SJCRH30 (cell line): ENCODE results near the gene TOM1L2. TPM values are rescaled to one million over a fixed set of nuclear protein-coding genes. Genes with fewer than 3 reads are reported as not detected.

Source experiments
- DNase-seq, 2 experiments: peaks; one replicate each; pipeline ENCODE4 v3.0.0-alpha.2; 2015 to 2020
- H3K27ac ChIP-seq: fragments of 250-450 bp; sonication (Bioruptor Pico); 2 replicates; pipeline ENCODE4 v1.5.1; 2020; ENCODE audit warnings: mild to moderate bottlenecking, moderate library complexity
- H3K27me3 ChIP-seq: fragments of 250-450 bp; sonication (Bioruptor Pico); 2 replicates; pipeline ENCODE4 v1.5.1; 2020; ENCODE audit warnings: mild to moderate bottlenecking, moderate library complexity
- H3K36me3 ChIP-seq: fragments of 250-450 bp; sonication (Bioruptor Pico); 2 replicates; pipeline ENCODE4 v1.5.1; 2020; ENCODE audit warnings: mild to moderate bottlenecking, moderate library complexity
- H3K4me1 ChIP-seq: fragments of 250-450 bp; sonication (Bioruptor Pico); 2 replicates; pipeline ENCODE4 v1.5.1; 2020; ENCODE audit warnings: mild to moderate bottlenecking, moderate library complexity
- H3K4me3 ChIP-seq: fragments of 250-450 bp; sonication (Bioruptor Pico); 2 replicates; pipeline ENCODE4 v1.5.1; 2020; ENCODE audit warnings: mild to moderate bottlenecking, moderate library complexity
- H3K9me3 ChIP-seq: fragments of 250-450 bp; sonication (Bioruptor Pico); replicated peaks from 2 replicates; pipeline ENCODE4 v1.5.1; 2020; ENCODE audit warnings: mild to moderate bottlenecking, moderate library complexity
- total RNA-seq: library from RNA; depleted of rRNA; stranded (reverse); fragments of >200 nt; shearing (Covaris generic); gene quantifications from 2 replicates; pipeline ENCODE4 v1.2.3, GENCODE V29; 2014

The TOM1L2 gene
- total RNA-seq, 1 experiment from 2014 or later = 30.0 TPM

GRCh38 chr17:17987901-17988300 is 15.7 kb upstream of the TOM1L2 start:
- H3K36me3 ChIP-seq = no peaks in the 10 kb centered on the region
- H3K4me1 ChIP-seq = peaks cover 33% of the 10 kb centered on the region
- H3K27me3 ChIP-seq = no peaks in the 10 kb centered on the region
- H3K27ac ChIP-seq = no peak overlapping the region
- no peaks in the 10 kb centered on the region for H3K9me3 ChIP-seq
- DNase-seq = no peak
- H3K4me3 ChIP-seq = no peak overlapping the region

GRCh38 chr17:17987187-17987896 is 15.1 kb upstream of the TOM1L2 start:
- H3K4me3 ChIP-seq = no peak overlapping the region
- H3K9me3 ChIP-seq = no peaks in the 10 kb centered on the region
- H3K27ac ChIP-seq = no peak overlapping the region
- H3K4me1 ChIP-seq = peaks cover 33% of the 10 kb centered on the region
- no peaks in the 10 kb centered on the region for H3K27me3 ChIP-seq
- DNase-seq = no peak
- no peaks in the 10 kb centered on the region for H3K36me3 ChIP-seq

GRCh38 chr17:17985555-17985954 is 13.4 kb upstream of the TOM1L2 start:
- H3K4me3 ChIP-seq = no peak overlapping the region
- H3K4me1 ChIP-seq = peaks cover 30% of the 10 kb centered on the region
- H3K36me3 ChIP-seq = no peaks in the 10 kb centered on the region
- peak in 1 of 2 experiments; percentile 64 for DNase-seq
- H3K27me3 ChIP-seq = peaks cover 6% of the 10 kb centered on the region; the same call in 1 of the 2 replicates
- no peaks in the 10 kb centered on the region for H3K9me3 ChIP-seq
- H3K27ac ChIP-seq = no peak overlapping the region

GRCh38 chr17:17985153-17985552 is 13.0 kb upstream of the TOM1L2 start:
- no peaks in the 10 kb centered on the region for H3K36me3 ChIP-seq

GRCh38 chr17:17983776-17984175 is 11.6 kb upstream of the TOM1L2 start:
- peaks cover 15% of the 10 kb centered on the region for H3K27me3 ChIP-seq
- no peaks in the 10 kb centered on the region for H3K9me3 ChIP-seq
- no peak for DNase-seq
- H3K27ac ChIP-seq = no peak overlapping the region
- no peaks in the 10 kb centered on the region for H3K36me3 ChIP-seq
- H3K4me3 ChIP-seq = no peak overlapping the region
- H3K4me1 ChIP-seq = peaks cover 12% of the 10 kb centered on the region

More at GRCh38 chr17:17985153-17985552, 13.0 kb upstream of the TOM1L2 start:
- peaks cover 6% of the 10 kb centered on the region; the same call in 1 of the 2 replicates for H3K27me3 ChIP-seq
- no peak for DNase-seq
- no peak overlapping the region for H3K4me3 ChIP-seq
- H3K4me1 ChIP-seq = peaks cover 26% of the 10 kb centered on the region
- H3K27ac ChIP-seq = no peak overlapping the region
- no peaks in the 10 kb centered on the region for H3K9me3 ChIP-seq

GRCh38 chr17:17983376-17983775 is 11.2 kb upstream of the TOM1L2 start:
- DNase-seq = no peak
- no peak overlapping the region for H3K4me3 ChIP-seq
- no peak overlapping the region for H3K27ac ChIP-seq
- H3K4me1 ChIP-seq = peaks cover 8% of the 10 kb centered on the region
- peaks cover 19% of the 10 kb centered on the region for H3K27me3 ChIP-seq
- H3K36me3 ChIP-seq = no peaks in the 10 kb centered on the region
- no peaks in the 10 kb centered on the region for H3K9me3 ChIP-seq

- peak in 1 of 2 experiments; percentile 52 for DNase-seq
- H3K36me3 ChIP-seq = no peaks in the 10 kb centered on the region
- H3K4me1 ChIP-seq = peaks cover 2% of the 10 kb centered on the region; the same call in 1 of the 2 replicates
- no peaks in the 10 kb centered on the region for H3K9me3 ChIP-seq
- no peak overlapping the region for H3K27ac ChIP-seq
- no peak overlapping the region for H3K4me3 ChIP-seq
- peaks cover 25% of the 10 kb centered on the region for H3K27me3 ChIP-seq
Observed at GRCh38 chr17:17982801-17983200, 10.6 kb upstream of the TOM1L2 start.

GRCh38 chr17:17981330-17981729 is 9.1 kb upstream of the TOM1L2 start:
- Histone ChIP-seq H3K9me3 (no peaks in the 10 kb centered on the region), H3K4me3 (no peak overlapping the region), H3K27ac (no peak overlapping the region), H3K4me1 (no peaks in the 10 kb centered on the region), H3K36me3 (no peaks in the 10 kb centered on the region), H3K27me3 (peaks cover 28% of the 10 kb centered on the region)
- no peak for DNase-seq

- H3K27me3 ChIP-seq = peaks cover 30% of the 10 kb centered on the region
- no peaks in the 10 kb centered on the region for H3K36me3 ChIP-seq
- H3K27ac ChIP-seq = no peak overlapping the region
- no peak overlapping the region for H3K4me3 ChIP-seq
- no peak for DNase-seq
- H3K4me1 ChIP-seq = no peaks in the 10 kb centered on the region
- H3K9me3 ChIP-seq = no peaks in the 10 kb centered on the region
Observed at GRCh38 chr17:17979778-17980177, 7.6 kb upstream of the TOM1L2 start.

GRCh38 chr17:17978481-17979424 is 6.6 kb upstream of the TOM1L2 start:
- DNase-seq = no peak
- no peak overlapping the region for H3K27ac ChIP-seq
- H3K27me3 ChIP-seq = peaks cover 30% of the 10 kb centered on the region
- no peaks in the 10 kb centered on the region for H3K36me3 ChIP-seq
- H3K9me3 ChIP-seq = no peaks in the 10 kb centered on the region
- H3K4me3 ChIP-seq = no peak overlapping the region
- no peaks in the 10 kb centered on the region for H3K4me1 ChIP-seq

- H3K4me3 ChIP-seq = no peak overlapping the region
- no peak overlapping the region for H3K27ac ChIP-seq
- H3K36me3 ChIP-seq = no peaks in the 10 kb centered on the region
- H3K27me3 ChIP-seq = peaks cover 30% of the 10 kb centered on the region
- no peaks in the 10 kb centered on the region for H3K9me3 ChIP-seq
- peaks cover 2% of the 10 kb centered on the region; the same call in 1 of the 2 replicates for H3K4me1 ChIP-seq
- DNase-seq = no peak
Observed at GRCh38 chr17:17976931-17977570, 4.9 kb upstream of the TOM1L2 start.

- no peak overlapping the region for H3K4me3 ChIP-seq
- no peak for DNase-seq
- H3K36me3 ChIP-seq = no peaks in the 10 kb centered on the region
- no peak overlapping the region for H3K27ac ChIP-seq
- H3K9me3 ChIP-seq = no peaks in the 10 kb centered on the region
- H3K4me1 ChIP-seq = peaks cover 5% of the 10 kb centered on the region; the same call in 1 of the 2 replicates
- peaks cover 24% of the 10 kb centered on the region for H3K27me3 ChIP-seq
Observed at GRCh38 chr17:17975436-17975835, 3.2 kb upstream of the TOM1L2 start.

GRCh38 chr17:17972952-17973254 is 703 bp upstream of the TOM1L2 start:
- Histone ChIP-seq H3K9me3 (no peaks in the 10 kb centered on the region), H3K4me3 (peak overlapping the region; percentile 63), H3K27me3 (peaks cover 6% of the 10 kb centered on the region), H3K4me1 (peaks cover 5% of the 10 kb centered on the region; the same call in 1 of the 2 replicates), H3K27ac (no peak overlapping the region), H3K36me3 (no peaks in the 10 kb centered on the region)
- DNase-seq = no peak

- H3K27me3 ChIP-seq = 0 out of 2 replicates have a peak, but pooled peaks cover 4% of the 10 kb centered on the region
- no peaks in the 10 kb centered on the region for H3K36me3 ChIP-seq
- peaks cover 5% of the 10 kb centered on the region; the same call in 1 of the 2 replicates for H3K4me1 ChIP-seq
- no peaks in the 10 kb centered on the region for H3K9me3 ChIP-seq
- peak overlapping the region; percentile 78 for H3K4me3 ChIP-seq
- peak in 1 of 2 experiments; percentile 44 for DNase-seq
- H3K27ac ChIP-seq = no peak overlapping the region
Observed at GRCh38 chr17:17971431-17972125, 622 bp downstream of the TOM1L2 start.
